ENCODE data around the gene ASAP2.

GRCh38 chr2:9271691-9272090 lies 65.1 kb downstream of the ASAP2 start:
- TF ChIP-seq CTCF (conservative IDR thresholded peaks at IDR 0.05; ENCODE audit: low read depth, low read length) (no peak), EZH2 (IDR thresholded peaks at IDR 0.05; ENCODE audit: low read length, unreplicated experiment) (no peak)
